Neuronal stem cell (in vitro differentiated cells): Measurements from ENCODE around the gene ZMAT3.

Source experiments
- DNase-seq: peaks from one replicate; pipeline ENCODE4 v3.0.0-alpha.2; 2013; ENCODE audit warnings: low spot score
- H2AFZ ChIP-seq: one replicate; pipeline ENCODE4 v1.6.1; 2013; ENCODE audit warnings: mild to moderate bottlenecking, low read length, inconsistent platforms
- H2AK5ac ChIP-seq: 2 replicates; pipeline ENCODE4 v1.6.1; 2013; ENCODE audit warnings: low read depth, mild to moderate bottlenecking, inconsistent platforms, low read length, moderate library complexity, mixed read lengths
- H2BK120ac ChIP-seq: 2 replicates; pipeline ENCODE4 v1.6.1; 2013; ENCODE audit warnings: low read depth, mild to moderate bottlenecking, inconsistent platforms, low read length, moderate library complexity, mixed read lengths
- H2BK12ac ChIP-seq: one replicate; pipeline ENCODE4 v1.6.1; 2013; ENCODE audit warnings: low read length, inconsistent platforms
- H2BK15ac ChIP-seq: 2 replicates; pipeline ENCODE4 v1.6.1; 2013; ENCODE audit warnings: mild to moderate bottlenecking, low read length, inconsistent platforms, mixed read lengths
- H2BK5ac ChIP-seq: one replicate; pipeline ENCODE4 v1.6.1; 2013; ENCODE audit warnings: inconsistent platforms, mild to moderate bottlenecking, low read length, moderate library complexity
- H3K14ac ChIP-seq: one replicate; pipeline ENCODE4 v1.6.1; 2013; ENCODE audit warnings: low read length, inconsistent platforms
- H3K18ac ChIP-seq: 2 replicates; pipeline ENCODE4 v1.6.1; 2013; ENCODE audit warnings: low read length, inconsistent platforms
- H3K23ac ChIP-seq: 2 replicates; pipeline ENCODE4 v1.6.1; 2013; ENCODE audit warnings: low read depth, mild to moderate bottlenecking, mixed read lengths, low read length, inconsistent platforms; ENCODE audit not compliant: poor library complexity
- H3K27ac ChIP-seq: replicated peaks from 3 replicates; pipeline ENCODE4 v1.5.1; 2013; ENCODE audit warnings: low read length, inconsistent platforms
- H3K27me3 ChIP-seq, 3 experiments: 2 replicates each; pipeline ENCODE4 v1.6.1; 2013; ENCODE audit warnings: low read length in 3 of 3, mild to moderate bottlenecking in 2 of 3, inconsistent platforms in 1 of 3, low read depth in 1 of 3, mixed read lengths in 1 of 3, moderate library complexity in 1 of 3; ENCODE audit not compliant: control insufficient read depth in 3 of 3, insufficient read depth in 3 of 3
- H3K36me3 ChIP-seq, 2 donors: replicated peaks in 1 of 2; 2 replicates each; pipeline ENCODE4 v1.6.1; 2013; ENCODE audit warnings: low read length in 2 of 2; ENCODE audit not compliant: control insufficient read depth in 2 of 2, insufficient read depth in 2 of 2
- H3K4ac ChIP-seq: 2 replicates; pipeline ENCODE4 v1.6.1; 2013; ENCODE audit warnings: inconsistent platforms, mild to moderate bottlenecking, low read length, moderate library complexity
- H3K4me1 ChIP-seq, 2 donors: 1 replicate in 1 of 2; 2 replicates in 1 of 2; pipeline ENCODE4 v1.6.1; 2013; ENCODE audit warnings: low read length in 2 of 2, low read depth in 1 of 2; ENCODE audit not compliant: control insufficient read depth in 2 of 2, insufficient read depth in 1 of 2
- H3K4me2 ChIP-seq: one replicate; pipeline ENCODE4 v1.6.1; 2013; ENCODE audit warnings: mild to moderate bottlenecking, low read length, inconsistent platforms; ENCODE audit not compliant: insufficient read depth, poor library complexity, severe bottlenecking
- H3K4me3 ChIP-seq, 2 donors: 2 replicates each; pipeline ENCODE4 v1.5.1; 2013; ENCODE audit warnings: low read length in 2 of 2, mild to moderate bottlenecking in 2 of 2, inconsistent platforms in 1 of 2, moderate library complexity in 1 of 2
- H3K79me1 ChIP-seq: one replicate; pipeline ENCODE4 v1.6.1; 2013; ENCODE audit warnings: low read depth, mild to moderate bottlenecking, inconsistent platforms, low read length, moderate library complexity
- H3K9ac ChIP-seq: one replicate; pipeline ENCODE4 v1.6.1; 2013; ENCODE audit warnings: mild to moderate bottlenecking, low read depth, low read length, inconsistent platforms; ENCODE audit not compliant: poor library complexity
- H3K9me3 ChIP-seq, 2 donors: replicated peaks in 1 of 2; 2 replicates each; pipeline versions ENCODE3 to v1.6.1; 2013; ENCODE audit warnings: low read length in 2 of 2, mild to moderate bottlenecking in 2 of 2, inconsistent platforms in 1 of 2, low read depth in 1 of 2, mixed read lengths in 1 of 2, moderate library complexity in 1 of 2; ENCODE audit not compliant: control insufficient read depth in 2 of 2, insufficient read depth in 1 of 2
- H4K8ac ChIP-seq: one replicate; pipeline ENCODE4 v1.6.1; 2013; ENCODE audit warnings: low read depth, mild to moderate bottlenecking, inconsistent platforms, low read length, moderate library complexity
- H4K91ac ChIP-seq: one replicate; pipeline ENCODE4 v1.6.1; 2013; ENCODE audit warnings: low read length, low read depth, mild to moderate bottlenecking, inconsistent platforms; ENCODE audit not compliant: poor library complexity
- WGBS, 2 donors: extraction: QIAGEN DNeasy Blood & Tissue Kit; methylation state at CpG; one replicate each; pipeline ENCODE4 v1.1.7; 2013; ENCODE audit warnings: missing lambda C conversion rate in 2 of 2, mixed read lengths in 1 of 2; ENCODE audit not compliant: insufficient read length in 2 of 2, insufficient replicate concordance in 1 of 2; ENCODE audit errors: extremely low coverage in 2 of 2; 5-methylcytosine and 5-hydroxymethylcytosine counted together

Gene ZMAT3

GRCh38 chr3:179027326-179027900 lies 44.2 kb downstream of the ZMAT3 start:
- Histone ChIP-seq H4K8ac (no peak overlapping the region), H4K91ac (no peak overlapping the region), H3K79me1 (no peaks in the 10 kb centered on the region), H3K14ac (no peak overlapping the region), H2BK12ac (no peak overlapping the region), H2AK5ac (no peak overlapping the region), H2BK5ac (no peak overlapping the region), H2BK15ac (no peak overlapping the region), H3K4me1 (no peaks in the 10 kb centered on the region), H3K36me3 (peaks cover 0 to 34% of the 10 kb centered on the region in 2 donors), H3K27me3 (no peaks in the 10 kb centered on the region), H3K9me3 (peaks cover 1 to 6% of the 10 kb centered on the region in 2 donors), H3K4me3 (no peak overlapping the region), H3K23ac (no peak overlapping the region), H3K27ac (no peak overlapping the region), H3K4me2 (no peak overlapping the region), H2AFZ (no peak overlapping the region), H2BK120ac (no peak overlapping the region), H3K4ac (no peak overlapping the region), H3K9ac (no peak overlapping the region), H3K18ac (no peak overlapping the region)
- WGBS, 2 donors, result no CpG with 5 or more reads among the region's 7 CpGs
- no peak for DNase-seq

- Histone ChIP-seq H2BK15ac (no peak overlapping the region), H4K91ac (no peak overlapping the region), H3K36me3 (peaks cover 0 to 34% of the 10 kb centered on the region in 2 donors), H3K23ac (no peak overlapping the region), H3K27ac (no peak overlapping the region), H4K8ac (no peak overlapping the region), H3K4ac (no peak overlapping the region), H2AK5ac (no peak overlapping the region), H3K4me1 (no peaks in the 10 kb centered on the region), H2BK120ac (no peak overlapping the region), H2BK5ac (no peak overlapping the region), H3K9me3 (peaks cover 1 to 6% of the 10 kb centered on the region in 2 donors), H3K79me1 (no peaks in the 10 kb centered on the region), H3K9ac (no peak overlapping the region), H3K27me3 (no peaks in the 10 kb centered on the region), H3K18ac (no peak overlapping the region), H2AFZ (no peak overlapping the region), H3K4me3 (no peak overlapping the region), H2BK12ac (no peak overlapping the region), H3K4me2 (no peak overlapping the region), H3K14ac (no peak overlapping the region)
- no CpG with 5 or more reads among the region's 2 CpGs for WGBS, 2 donors
- DNase-seq, result no peak
These were observed 45.0 kb downstream of the ZMAT3 start for GRCh38 chr3:179026636-179027035.

- H2AFZ ChIP-seq, result no peak overlapping the region
- H4K91ac ChIP-seq, result no peak overlapping the region
- no peak overlapping the region for H2BK12ac ChIP-seq
- H3K23ac ChIP-seq, result no peak overlapping the region
- no peak for DNase-seq
- no peak overlapping the region for H3K4me3 ChIP-seq
- no peaks in the 10 kb centered on the region for H3K79me1 ChIP-seq
- H3K27ac ChIP-seq, result no peak overlapping the region
- H3K27me3 ChIP-seq, result no peaks in the 10 kb centered on the region
- no peak overlapping the region for H2BK5ac ChIP-seq
- no peak overlapping the region for H3K4me2 ChIP-seq
- 100% methylated on average over 2 of the region's 4 CpGs; no CpG with 5 or more reads in 1 of the 2 donors for WGBS, 2 donors
- no peak overlapping the region for H4K8ac ChIP-seq
- no peak overlapping the region for H2AK5ac ChIP-seq
- H3K9ac ChIP-seq, result no peak overlapping the region
- H3K4ac ChIP-seq, result no peak overlapping the region
- H3K14ac ChIP-seq, result no peak overlapping the region
- no peak overlapping the region for H3K18ac ChIP-seq
- H2BK15ac ChIP-seq, result no peak overlapping the region
- no peak overlapping the region for H2BK120ac ChIP-seq
- peaks cover 3% of the 10 kb centered on the region in 2 donors for H3K4me1 ChIP-seq
- peaks cover 0 to 21% of the 10 kb centered on the region in 2 donors for H3K36me3 ChIP-seq
- no peaks in the 10 kb centered on the region for H3K9me3 ChIP-seq
These were observed 50.3 kb downstream of the ZMAT3 start for GRCh38 chr3:179021119-179021903.

- no CpG with 5 or more reads among the region's 4 CpGs for WGBS, 2 donors
- Histone ChIP-seq H2BK5ac (no peak overlapping the region), H3K23ac (no peak overlapping the region)
These were observed 51.5 kb downstream of the ZMAT3 start for GRCh38 chr3:179020112-179020511.

More at GRCh38 chr3:179020112-179020511, 51.5 kb downstream of the ZMAT3 start:
- Histone ChIP-seq H3K27me3 (no peaks in the 10 kb centered on the region), H3K9ac (no peak overlapping the region), H2BK12ac (no peak overlapping the region), H3K27ac (no peak overlapping the region), H4K8ac (no peak overlapping the region), H2AK5ac (no peak overlapping the region), H2BK15ac (no peak overlapping the region), H3K79me1 (no peaks in the 10 kb centered on the region), H2AFZ (no peak overlapping the region), H3K36me3 (peaks cover 0 to 14% of the 10 kb centered on the region in 2 donors), H3K4me1 (peaks cover 3% of the 10 kb centered on the region in 2 donors), H3K4me2 (no peak overlapping the region), H3K4ac (no peak overlapping the region), H3K14ac (no peak overlapping the region), H3K18ac (no peak overlapping the region), H3K9me3 (no peaks in the 10 kb centered on the region), H4K91ac (no peak overlapping the region), H3K4me3 (no peak overlapping the region), H2BK120ac (no peak overlapping the region)
- no peak for DNase-seq
